Mononuclear cell (primary cell): ENCODE data around the gene CNPY4. TPM values are rescaled to one million over a fixed set of nuclear protein-coding genes. Genes with fewer than 3 reads are reported as not detected.

Experiments
- H3K27me3 ChIP-seq: 2 replicates; pipeline ENCODE4 v1.6.0; 2011; ENCODE audit warnings: low read length, control low read depth; ENCODE audit not compliant: insufficient read depth
- H3K4me1 ChIP-seq: 2 replicates; pipeline ENCODE4 v1.5.1; 2011; ENCODE audit warnings: mild to moderate bottlenecking, low read length, control low read depth; ENCODE audit not compliant: insufficient read depth
- H3K4me3 ChIP-seq: 2 replicates; pipeline ENCODE4 v1.5.1; 2011; ENCODE audit warnings: mild to moderate bottlenecking, low read length, moderate library complexity
- H3K9me3 ChIP-seq: 2 replicates; pipeline ENCODE4 v1.5.1; 2011; ENCODE audit warnings: low read depth, mild to moderate bottlenecking, control low read depth, low read length
- total RNA-seq: library from RNA; depleted of rRNA; stranded (reverse); fragments of >200 nt; gene quantifications from one replicate; pipeline ENCODE4 v1.2.3, GENCODE V29; 2012

Gene CNPY4
- total RNA-seq, 1 donor: 13.3 TPM

DNA sequence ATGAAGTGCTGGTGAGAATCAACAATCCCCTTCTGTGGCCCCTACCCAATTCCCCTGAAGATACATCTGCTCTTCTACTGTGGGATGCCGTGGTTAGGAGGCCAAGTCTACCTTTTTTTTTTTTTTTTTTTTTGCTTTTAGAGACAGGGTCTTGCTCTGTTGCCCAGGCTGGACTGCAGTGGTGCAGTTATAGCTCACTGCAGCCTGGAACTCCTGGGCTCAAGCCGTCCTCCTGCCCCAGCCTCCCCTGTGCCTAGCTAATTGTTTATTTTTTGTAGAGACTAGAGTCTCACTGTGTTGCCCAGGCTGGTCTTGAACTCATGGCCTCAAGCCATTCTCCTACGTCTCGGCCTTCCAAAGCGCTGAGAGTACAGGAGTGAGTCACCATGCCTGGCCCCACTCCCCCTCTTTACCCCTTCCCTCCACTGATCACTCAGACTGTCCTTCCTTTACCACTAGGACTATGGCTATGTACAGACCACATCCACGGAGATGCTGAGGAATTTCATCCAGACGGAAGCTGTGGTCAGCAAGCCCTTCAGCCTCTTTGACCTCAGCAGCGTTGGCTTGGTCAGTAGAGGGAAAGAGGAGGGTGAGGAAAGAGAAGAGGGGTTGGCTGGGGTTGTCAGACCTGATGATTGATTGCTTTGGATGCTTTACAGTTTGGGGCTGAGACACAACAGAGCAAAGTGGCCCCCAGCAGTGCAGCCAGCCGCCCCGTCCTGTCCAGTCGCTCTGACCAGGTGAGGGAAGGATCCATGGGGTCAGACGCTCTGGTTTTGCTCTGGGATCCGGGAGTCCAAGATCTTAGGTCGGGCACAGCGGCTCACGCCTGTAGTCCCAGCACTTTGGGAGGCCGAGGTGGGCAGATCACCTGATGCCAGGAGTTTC is 16.2 kb upstream of the CNPY4 start:
- H3K9me3 ChIP-seq: no peaks in the 10 kb centered on the region
- no peaks in the 10 kb centered on the region for H3K27me3 ChIP-seq
- no peak overlapping the region for H3K4me3 ChIP-seq
- peaks cover 25% of the 10 kb centered on the region for H3K4me1 ChIP-seq

DNA sequence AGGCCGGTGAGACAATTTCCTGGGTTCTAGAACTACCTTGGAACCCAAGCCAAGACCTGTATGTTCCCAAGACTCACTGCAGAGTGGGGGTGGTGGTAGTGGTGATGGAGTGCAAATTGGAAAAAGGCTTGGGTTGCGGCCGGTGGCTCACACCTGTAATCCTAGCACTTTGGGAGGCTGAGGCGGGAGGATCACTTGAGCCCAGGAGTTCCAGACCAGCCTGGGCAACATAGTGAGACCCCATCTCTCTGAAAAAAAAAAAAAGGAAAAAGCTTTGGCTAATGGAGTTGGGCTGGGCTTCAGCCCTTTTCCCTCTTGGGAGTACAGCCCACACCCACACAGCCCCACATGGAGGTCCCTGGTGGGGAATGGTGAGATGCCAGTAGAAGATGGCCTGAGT is 13.9 kb upstream of the CNPY4 start:
- Histone ChIP-seq H3K4me1 (peaks cover 10% of the 10 kb centered on the region), H3K4me3 (no peak overlapping the region), H3K27me3 (no peaks in the 10 kb centered on the region), H3K9me3 (no peaks in the 10 kb centered on the region)

DNA sequence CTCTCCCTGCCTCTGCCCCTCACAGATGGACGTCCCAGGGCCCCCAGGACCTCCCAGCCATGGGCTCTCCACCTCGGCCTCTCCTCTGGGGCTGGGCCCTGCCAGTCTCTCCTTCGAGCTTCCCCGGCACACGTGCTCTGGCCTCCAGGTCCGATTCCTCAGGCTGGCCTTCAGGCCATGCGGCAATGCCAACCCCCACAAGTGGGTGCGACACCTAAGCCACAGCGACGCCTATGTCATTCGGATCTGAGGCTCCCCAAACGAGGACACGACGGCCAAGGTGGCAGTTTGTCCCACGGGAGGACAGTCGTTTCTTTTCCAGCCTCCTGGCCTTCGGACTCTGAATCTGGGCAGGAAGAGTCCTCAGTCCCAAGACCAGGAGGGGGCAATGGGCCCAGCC is 12.8 kb upstream of the CNPY4 start:
- Histone ChIP-seq H3K4me1 (peaks cover 10% of the 10 kb centered on the region), H3K27me3 (no peaks in the 10 kb centered on the region), H3K9me3 (no peaks in the 10 kb centered on the region), H3K4me3 (no peak overlapping the region)

DNA sequence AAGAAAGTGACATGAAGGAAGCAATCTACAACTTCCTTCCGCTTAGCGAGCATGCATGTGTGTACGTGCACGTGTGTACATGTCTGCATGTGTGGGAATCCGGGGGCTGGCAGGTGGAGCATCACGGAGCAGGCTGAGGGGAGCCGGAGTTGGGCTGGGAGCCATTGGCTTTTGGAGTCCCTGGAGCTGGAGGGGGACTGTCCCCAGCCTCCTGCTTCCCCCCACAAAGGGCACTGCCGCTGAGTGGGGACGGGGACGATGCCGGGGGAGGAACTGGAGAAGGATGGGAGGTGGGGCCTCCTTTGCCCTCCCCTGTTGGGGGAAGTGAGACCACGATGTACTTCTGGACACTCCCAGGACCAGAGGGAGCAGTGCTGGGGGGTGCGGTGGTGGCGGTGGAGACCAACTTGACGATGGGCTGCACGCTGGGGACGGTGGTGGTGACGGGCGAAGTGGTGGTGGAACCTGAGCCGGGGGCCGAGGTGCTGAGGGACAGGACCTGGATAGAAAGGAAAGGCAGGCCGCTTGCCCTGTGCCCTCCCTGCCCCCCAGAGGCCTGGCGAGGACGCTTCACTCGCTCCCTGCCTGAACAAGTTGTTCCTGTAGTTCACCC is 12.2 kb upstream of the CNPY4 start:
- no peaks in the 10 kb centered on the region for H3K9me3 ChIP-seq
- no peak overlapping the region for H3K4me3 ChIP-seq
- H3K27me3 ChIP-seq: no peaks in the 10 kb centered on the region
- H3K4me1 ChIP-seq: peaks cover 5% of the 10 kb centered on the region

DNA sequence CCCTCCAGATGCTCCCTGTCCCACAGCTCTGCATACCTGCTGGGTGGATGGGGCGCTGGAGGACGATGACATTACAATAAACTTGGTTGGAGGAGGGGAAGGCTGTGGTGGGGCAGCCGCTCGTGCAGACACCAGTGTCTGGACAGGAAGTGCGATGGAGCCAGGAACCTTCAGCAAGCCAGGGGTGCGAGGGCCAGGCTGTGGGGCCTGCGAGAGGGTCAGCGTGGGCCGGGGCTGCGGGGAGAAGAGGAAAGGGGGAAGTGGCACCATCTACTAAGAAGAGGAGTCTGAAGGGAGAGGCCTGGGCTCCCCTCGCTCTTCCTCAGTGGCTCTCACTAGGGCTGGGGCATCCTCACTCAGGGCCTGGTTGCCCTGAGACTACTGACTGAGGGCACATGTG is 11.5 kb upstream of the CNPY4 start:
- Histone ChIP-seq H3K4me3 (no peak overlapping the region), H3K27me3 (no peaks in the 10 kb centered on the region), H3K9me3 (no peaks in the 10 kb centered on the region), H3K4me1 (no peaks in the 10 kb centered on the region)

DNA sequence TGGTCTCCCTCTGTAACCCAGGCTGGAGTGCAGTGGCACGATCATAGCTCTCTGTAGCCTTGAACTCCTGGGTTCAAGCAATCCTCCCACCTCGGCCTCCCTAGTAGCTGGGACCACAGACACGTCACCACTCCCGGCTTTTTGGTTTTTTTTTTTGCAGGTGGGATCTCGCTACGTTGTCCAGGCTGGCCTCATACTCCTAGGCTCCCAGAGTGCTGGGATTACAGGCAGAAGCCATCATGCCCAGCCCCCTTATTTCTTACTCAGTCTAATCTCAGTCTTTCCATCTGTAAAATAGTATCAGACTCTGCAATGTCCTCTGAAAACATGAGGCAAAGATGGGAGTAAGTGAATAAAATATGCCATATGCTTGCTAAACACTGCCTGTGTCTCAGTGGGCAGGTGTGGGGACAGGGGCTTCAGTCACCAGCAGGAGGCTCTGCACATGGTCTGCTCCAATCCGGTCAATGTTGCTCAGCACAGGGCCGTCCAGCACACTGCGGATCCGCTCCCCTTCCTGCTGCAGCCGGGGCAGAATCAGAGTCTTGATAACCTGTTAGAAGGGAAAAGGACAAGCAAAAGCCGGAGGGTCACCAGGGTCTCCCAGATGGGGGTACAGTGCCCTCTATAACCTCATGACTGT is 9.8 kb upstream of the CNPY4 start:
- Histone ChIP-seq H3K9me3 (no peaks in the 10 kb centered on the region), H3K4me1 (no peaks in the 10 kb centered on the region), H3K4me3 (no peak overlapping the region), H3K27me3 (no peaks in the 10 kb centered on the region)

DNA sequence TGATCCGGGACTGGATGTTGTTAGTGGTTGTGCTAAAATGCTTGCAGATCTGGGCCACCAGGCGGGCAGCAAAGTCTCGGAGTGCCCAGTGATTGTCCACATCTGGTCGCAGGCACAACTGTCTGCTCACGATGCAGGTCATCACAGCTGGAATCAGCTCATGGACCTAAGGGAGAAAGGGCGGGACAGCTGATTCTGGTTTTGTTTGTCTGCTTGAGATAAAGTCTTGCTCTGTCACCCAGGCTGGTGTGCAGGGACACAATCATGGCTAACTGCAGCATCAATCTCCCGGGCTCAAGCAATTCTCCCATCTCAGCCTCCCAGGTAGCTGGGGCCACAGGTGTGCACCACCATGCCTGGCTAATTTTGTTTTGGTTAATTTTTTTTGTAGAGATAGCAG is 8.3 kb upstream of the CNPY4 start:
- Histone ChIP-seq H3K27me3 (no peaks in the 10 kb centered on the region), H3K4me3 (no peak overlapping the region), H3K4me1 (no peaks in the 10 kb centered on the region), H3K9me3 (no peaks in the 10 kb centered on the region)

DNA sequence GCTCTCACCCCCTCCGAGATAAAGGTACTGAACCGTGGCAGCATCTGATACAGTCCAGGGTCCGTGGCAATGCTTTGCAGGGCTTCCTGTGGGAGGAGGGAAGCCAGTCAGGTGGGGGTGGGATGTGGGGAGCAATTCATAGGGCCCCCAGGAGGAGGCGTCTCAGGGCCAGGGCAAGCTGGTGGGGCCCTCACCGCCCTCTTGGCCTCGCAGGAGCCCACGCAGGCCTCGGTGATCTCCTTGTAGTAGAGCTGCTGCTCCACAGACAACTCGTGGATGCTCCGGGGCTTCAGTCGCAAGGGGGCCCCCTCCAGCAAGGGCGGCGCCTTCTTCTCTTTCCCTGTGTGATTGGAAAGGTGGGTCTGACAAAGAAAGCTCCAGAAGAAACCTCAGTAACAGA is 7.5 kb upstream of the CNPY4 start:
- no peak overlapping the region for H3K4me3 ChIP-seq

DNA sequence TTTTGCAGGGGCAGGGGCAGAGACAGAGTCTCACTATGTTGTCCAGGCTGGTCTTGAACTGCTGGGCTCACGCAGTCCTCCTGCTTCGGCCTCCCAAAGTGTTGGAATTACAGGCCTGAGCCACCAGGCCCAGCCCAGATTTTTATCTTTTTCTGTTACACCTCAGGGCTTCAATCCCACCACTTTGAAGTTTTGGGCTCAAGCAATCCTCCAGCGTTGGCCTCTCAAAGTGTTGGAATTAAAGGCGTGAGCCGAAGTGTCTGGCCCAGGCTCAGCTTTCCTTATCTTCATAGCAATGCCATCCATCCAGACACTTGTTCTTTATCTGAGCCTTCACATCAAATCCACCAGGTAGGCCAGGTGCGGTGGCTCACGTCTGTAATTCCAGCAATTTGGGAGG is 4.4 kb upstream of the CNPY4 start:
- Histone ChIP-seq H3K4me3 (no peak overlapping the region), H3K27me3 (no peaks in the 10 kb centered on the region), H3K4me1 (peaks cover 16% of the 10 kb centered on the region), H3K9me3 (no peaks in the 10 kb centered on the region)

More for the DNA sequence above, 7.5 kb upstream of the CNPY4 start:
- Histone ChIP-seq H3K4me1 (no peaks in the 10 kb centered on the region), H3K9me3 (no peaks in the 10 kb centered on the region), H3K27me3 (no peaks in the 10 kb centered on the region)

DNA sequence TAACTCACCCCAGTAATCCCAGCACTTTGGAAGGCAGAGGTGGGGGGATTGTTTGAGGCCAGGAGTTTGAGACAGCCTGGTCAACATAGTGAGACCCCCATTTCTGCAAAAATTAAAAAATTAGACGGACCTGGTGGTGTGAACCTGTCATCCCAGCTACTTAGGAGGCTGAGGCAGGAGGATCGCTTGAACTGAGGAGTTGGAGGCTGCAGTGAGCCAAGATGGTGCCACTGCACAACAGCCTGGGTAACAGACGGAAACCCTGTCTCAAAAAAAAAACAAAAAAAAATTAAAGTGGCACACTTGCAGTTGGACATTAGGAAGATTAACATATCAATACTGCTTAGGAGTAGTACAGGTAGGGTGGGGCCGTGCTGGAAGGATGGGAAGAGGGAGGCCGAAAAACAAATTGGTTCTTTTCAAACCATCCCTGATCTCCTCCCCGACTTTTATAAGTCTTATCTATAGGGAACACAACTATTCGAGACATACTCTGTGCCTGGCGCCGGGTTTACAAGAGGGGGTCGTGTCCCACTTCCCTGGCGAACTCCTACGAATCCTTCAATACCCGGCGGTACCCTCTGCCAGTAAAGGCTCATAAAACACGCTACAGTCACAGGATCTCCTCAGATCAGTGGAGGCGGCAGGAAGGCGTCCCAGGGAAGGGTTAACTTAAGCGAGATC is 904 bp upstream of the CNPY4 start:
- H3K9me3 ChIP-seq: no peaks in the 10 kb centered on the region
- peak overlapping the region; percentile 83 for H3K4me3 ChIP-seq
- peaks cover 34% of the 10 kb centered on the region for H3K4me1 ChIP-seq
- no peaks in the 10 kb centered on the region for H3K27me3 ChIP-seq

DNA sequence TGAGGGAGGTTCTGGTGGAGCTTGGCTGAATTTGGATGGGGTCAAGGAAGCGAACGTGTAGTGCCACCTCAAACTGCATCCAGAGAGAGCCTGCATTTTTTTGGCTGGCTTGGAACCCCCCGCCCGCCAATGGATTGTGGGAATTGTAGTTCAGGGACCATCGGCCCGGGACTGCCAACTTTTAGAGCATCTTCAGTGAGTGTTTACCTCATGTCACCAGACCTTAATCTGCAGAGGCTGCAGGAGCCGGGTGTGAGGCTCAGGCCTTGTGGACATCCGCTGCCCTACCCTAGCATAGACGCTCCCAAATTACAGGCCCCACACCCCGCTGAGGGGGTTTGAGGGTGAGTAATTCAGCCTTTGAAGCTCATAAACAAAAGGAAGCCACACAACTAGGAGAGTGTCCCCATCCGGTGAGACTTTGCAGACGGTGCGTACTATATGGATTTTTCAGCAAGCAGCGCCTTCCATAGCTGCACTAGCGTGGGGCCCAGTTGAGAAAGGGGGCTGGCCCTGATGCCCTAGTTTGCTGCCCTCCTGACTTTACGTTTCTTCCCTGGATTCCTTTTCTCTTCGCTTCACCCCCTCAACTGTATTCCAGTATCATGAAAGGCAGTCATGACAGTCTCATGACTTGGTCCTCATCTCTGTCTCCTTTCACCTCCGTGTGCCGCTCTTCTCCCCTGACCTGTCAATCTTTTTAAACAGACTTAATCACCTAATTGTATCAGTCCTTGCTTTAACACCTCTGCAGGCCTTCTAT is 717 bp downstream of the CNPY4 start:
- peak overlapping the region; percentile 83 for H3K4me3 ChIP-seq
- H3K27me3 ChIP-seq: no peaks in the 10 kb centered on the region
- H3K4me1 ChIP-seq: peaks cover 45% of the 10 kb centered on the region
- H3K9me3 ChIP-seq: no peaks in the 10 kb centered on the region

DNA sequence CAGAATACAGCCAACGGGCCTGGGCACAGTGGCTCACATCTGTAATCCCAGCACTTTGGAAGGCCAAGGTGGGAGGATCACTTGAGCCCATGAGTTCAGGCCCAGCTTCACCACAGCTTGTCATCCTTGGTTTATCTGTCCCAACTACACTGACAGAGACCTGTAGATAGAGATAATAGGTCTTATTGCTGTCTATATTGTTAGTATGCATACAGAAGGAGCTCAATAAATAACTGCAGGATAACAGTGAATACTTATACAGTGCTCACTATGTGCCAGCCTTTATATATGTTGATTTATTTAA is 1.3 kb downstream of the CNPY4 start:
- H3K9me3 ChIP-seq: no peaks in the 10 kb centered on the region
- H3K27me3 ChIP-seq: no peaks in the 10 kb centered on the region
- H3K4me3 ChIP-seq: no peak overlapping the region
- H3K4me1 ChIP-seq: peaks cover 50% of the 10 kb centered on the region

DNA sequence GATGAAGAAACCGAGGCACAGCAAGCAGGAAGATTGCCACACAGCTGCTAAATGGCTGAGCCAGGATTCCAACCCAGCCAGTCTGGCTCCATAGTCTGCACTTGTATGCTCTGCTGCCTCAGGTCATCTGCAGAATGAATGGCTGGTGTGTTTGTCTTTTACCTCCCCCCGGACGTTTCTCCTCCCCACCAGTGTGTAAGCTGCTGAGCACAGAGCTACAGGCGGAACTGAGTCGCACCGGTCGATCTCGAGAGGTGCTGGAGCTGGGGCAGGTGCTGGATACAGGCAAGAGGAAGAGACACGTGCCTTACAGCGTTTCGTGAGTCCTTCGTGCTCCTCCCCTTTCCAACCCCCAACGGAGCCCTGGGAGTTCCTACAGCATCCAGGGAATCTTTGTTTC is 2.6 kb downstream of the CNPY4 start:
- no peak overlapping the region for H3K4me3 ChIP-seq
- H3K27me3 ChIP-seq: no peaks in the 10 kb centered on the region
- peaks cover 60% of the 10 kb centered on the region for H3K4me1 ChIP-seq
- H3K9me3 ChIP-seq: no peaks in the 10 kb centered on the region

DNA sequence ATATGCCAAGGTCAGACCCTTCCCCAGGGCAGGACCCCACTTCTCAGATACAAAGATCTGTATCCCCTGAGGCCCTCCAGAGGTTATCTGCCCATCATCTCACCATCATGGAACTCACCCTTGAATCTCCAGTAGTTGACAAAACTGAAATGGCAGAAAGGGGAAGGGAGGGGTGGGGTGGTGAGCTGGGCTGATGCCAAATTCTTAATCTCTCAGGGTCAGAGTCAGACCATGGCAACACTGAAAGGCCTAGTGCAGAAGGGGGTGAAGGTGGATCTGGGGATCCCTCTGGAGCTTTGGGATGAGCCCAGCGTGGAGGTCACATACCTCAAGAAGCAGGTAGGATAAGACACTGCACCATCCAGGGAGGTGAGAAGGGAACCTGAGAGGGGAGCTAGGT is 3.1 kb downstream of the CNPY4 start:
- Histone ChIP-seq H3K4me1 (peaks cover 61% of the 10 kb centered on the region), H3K27me3 (no peaks in the 10 kb centered on the region), H3K4me3 (no peak overlapping the region), H3K9me3 (no peaks in the 10 kb centered on the region)
